Activated T-cell treated with anti-CD3 and anti-CD28 coated beads for 1 hour (primary cell): ENCODE measurements around the gene ADARB2.

Experiments
- DNase-seq: peaks from one replicate; pipeline ENCODE4 v3.0.0-alpha.2; 2020; ENCODE audit warnings: low read depth

Gene ADARB2

GRCh38 chr10:1315178-1315577 lies 422.1 kb downstream of the ADARB2 start:
- no peak for DNase-seq

DNA sequence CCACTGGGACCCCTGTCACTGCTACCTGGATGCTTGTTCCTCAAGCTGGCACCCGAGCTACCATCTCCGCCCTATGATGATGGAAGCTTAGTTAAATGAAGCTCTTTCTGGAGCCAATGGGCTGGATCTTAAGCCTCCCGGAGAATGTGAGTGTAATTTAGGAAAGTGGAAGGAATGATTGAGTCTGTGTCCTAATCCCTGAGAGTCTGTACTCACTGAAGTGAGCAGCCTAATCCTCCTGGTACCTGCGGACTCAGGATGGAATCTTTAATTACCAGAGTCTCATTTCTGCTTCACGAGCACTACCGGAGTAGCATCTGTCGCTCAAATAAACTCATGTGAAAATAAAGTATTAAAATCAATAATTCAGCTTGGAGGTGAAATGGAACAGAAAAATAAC lies 425.6 kb downstream of the ADARB2 start:
- no peak for DNase-seq

DNA sequence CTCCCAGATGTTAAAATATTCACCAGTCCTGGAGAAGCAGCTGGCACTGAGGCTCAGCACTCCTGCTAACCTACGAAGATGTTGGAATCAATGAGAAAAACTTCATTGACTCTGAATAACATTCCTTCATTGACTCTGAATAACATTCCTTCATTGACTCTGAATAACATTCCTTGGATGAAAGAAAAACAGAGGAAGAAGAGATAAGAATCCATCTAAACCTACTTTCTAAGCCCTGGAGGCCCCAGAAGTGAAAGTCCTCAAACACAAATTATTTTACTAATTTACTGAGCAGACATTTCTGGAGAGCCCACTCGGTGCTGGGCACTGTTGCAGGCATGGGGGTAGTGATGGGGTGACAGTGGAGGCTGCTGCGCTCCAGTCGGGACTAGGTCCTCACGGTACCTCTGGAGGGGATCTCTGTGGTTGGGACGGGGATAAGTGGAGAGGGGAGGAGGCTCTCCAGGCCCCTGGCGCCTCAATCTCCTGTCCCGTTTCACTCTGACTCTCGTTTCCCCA lies 427.0 kb downstream of the ADARB2 start:
- DNase-seq, result no peak

GRCh38 chr10:1309617-1310270 lies 427.6 kb downstream of the ADARB2 start:
- no peak for DNase-seq

DNA sequence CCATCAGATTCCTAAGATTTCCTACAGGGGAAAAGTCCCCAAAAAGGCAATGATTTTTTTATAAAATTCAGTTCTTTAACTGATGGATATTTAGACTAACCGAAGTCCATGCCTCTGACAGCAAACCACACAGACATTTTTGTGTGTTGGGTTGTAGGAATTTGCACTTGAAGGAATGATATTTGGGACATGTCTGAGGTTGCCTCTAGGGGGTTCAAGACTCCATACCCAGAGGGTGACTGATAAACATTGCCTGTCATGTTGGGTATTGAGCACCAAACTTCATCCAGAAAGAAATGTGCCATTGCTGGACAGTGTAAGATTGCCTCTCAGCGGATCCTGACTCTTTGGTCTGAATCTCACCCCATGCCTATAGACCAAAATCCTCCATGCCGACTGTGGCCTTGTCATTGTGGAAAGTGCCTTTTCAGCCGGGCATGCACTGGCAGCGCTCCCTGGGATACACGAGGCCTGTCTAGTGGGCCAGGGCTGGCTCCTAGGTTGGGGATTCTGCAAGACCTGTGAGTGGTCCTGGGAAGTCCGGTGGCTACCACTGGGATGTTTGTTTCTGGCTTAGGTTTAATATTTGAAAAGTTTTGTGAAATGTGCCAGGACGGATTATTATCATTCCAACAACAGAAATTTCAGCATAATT lies 428.2 kb downstream of the ADARB2 start:
- DNase-seq, result no peak

GRCh38 chr10:1308173-1308961 lies 429.0 kb downstream of the ADARB2 start:
- no peak for DNase-seq

DNA sequence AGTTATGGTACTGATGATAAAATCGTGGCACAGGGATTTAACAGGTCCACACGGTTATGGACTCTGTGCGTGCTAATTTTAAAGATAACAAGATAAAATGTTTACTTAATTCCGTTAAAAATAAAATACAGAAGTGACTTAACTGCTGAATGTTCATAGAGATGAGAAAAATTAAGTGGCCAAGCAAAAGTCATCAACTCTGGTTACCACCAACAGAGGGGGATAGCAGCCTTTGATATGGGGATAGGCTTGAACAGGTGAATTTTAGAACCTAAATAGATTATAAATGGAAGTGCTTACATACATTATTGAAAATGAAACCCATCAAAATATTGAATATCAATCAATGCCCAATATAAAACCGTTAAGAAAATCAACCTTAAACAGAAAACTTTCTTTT lies 436.2 kb downstream of the ADARB2 start:
- DNase-seq, result no peak

DNA sequence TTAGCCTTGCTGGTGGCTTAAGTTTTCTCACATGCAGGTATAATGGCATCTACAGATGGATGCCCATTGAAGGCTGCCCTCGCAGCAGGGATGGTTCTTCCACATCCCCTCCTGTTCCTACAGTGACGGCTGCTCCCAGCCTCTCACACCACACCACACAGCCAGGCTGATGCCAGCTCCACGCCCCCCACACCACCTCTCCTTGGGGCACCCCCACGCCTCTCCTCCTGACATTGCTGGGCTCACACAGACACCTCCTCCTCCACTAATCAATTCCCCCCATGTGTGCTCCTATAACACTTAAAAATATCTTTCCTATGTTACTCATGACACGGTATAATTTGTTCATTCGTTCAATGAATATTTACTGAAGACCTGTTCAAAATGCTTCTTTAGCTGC lies 437.1 kb downstream of the ADARB2 start:
- DNase-seq, result no peak

DNA sequence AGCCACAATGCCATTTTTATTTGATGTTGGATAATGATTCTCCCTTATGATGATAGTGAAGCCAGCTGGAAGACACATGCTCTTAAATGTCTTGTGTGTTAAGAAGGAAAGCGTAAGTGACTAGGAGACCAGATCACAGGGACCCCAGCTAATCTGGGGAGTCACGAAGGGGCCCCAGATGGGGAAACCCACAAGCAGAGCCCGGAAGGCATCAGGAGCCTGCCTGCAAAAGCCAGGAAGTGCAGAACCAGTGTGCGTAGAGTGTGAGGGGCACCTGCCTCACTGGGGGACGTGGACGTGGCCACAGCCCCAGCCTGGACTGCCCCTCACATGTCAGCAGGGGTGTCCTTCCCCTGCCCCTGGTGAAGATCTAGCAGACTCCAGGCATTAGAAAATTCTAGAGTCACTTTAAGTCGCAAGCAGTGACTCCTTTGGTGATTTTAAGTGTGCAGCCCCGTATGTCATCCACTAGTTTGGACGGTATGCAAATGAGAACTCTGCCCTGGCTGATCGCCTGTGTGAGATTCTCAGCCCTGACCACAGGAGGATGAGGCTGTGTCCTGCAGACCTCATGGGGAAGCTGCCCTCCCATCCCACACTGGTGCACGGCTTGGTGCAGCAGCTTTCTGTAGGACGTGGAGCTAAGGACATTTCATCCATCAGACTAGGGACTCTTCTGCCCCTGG lies 438.1 kb downstream of the ADARB2 start:
- DNase-seq, result no peak

- DNase-seq, result no peak
These were observed 439.6 kb downstream of the ADARB2 start for GRCh38 chr10:1297566-1298301.

DNA sequence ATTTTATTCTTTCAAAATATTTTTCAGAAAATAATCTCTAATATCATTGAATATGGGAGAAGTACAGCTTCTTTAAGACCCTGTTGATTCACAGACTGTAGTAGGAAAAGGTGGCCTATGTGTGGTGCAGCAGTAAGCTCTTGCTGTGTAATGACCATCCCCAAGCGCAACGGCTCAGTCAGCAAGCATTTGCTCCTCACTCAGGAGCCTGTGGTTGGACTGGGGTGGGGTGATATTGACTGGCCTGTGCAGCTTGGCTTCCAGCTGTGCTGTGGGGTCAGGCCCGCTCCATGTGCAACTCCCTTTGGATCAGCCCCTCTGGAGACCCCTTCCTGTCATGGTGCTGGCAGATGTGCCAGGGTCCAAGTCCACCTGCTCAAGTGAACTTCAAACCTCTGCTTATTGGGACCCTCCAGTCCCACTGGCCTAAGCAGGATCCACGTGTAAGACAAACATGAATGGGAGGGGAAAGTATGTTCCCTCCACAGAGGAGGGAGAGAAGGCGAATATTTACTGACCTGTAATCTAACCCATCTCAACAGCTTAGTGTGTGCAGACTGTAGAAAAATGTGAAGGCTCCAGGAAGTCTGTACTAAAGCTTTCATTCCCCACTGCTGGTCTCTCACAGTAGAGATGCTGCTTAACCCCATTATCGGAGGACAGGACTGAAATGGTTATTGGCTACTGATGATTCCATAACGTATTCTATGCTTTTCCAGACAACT lies 441.4 kb downstream of the ADARB2 start:
- no peak for DNase-seq

- no peak for DNase-seq
These were observed 442.6 kb downstream of the ADARB2 start for GRCh38 chr10:1294748-1295147.

DNA sequence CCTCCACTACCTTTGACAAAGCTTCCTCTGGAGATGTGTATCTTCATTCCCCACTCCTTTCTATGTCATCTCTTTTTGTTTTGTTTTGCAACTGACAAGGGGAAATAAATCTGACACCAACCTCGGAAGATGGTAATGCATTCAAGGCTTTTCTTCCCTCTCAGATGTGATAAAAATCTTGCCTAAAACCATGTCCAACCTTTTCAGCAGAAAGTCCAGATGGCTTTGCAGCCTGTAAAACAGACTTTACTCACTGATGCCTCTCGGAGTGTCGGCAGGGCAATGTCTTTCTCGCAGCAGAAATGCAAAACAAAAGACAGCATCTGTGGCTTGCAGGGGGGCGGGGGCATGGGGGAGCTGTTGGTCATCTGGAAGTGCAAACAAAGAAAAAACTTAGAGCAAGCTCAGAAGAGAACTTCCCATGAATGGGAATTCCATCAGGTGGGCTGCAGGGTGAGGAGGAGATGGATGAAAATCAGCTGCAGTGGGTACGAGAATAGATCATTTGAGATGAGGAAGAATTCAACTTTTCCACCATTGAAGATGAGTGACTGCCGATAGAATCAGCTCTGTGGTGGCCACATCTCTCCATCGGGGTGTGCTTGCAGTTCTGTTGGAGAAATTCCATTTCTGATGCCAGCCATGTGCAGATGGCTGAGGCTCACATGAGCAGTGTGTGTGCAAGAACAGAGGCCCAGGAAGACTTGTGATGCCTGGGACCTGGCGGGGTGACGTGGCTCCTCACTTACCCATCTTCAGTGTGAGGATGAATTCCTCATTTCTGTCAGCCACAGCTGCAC lies 443.5 kb downstream of the ADARB2 start:
- DNase-seq, result no peak

DNA sequence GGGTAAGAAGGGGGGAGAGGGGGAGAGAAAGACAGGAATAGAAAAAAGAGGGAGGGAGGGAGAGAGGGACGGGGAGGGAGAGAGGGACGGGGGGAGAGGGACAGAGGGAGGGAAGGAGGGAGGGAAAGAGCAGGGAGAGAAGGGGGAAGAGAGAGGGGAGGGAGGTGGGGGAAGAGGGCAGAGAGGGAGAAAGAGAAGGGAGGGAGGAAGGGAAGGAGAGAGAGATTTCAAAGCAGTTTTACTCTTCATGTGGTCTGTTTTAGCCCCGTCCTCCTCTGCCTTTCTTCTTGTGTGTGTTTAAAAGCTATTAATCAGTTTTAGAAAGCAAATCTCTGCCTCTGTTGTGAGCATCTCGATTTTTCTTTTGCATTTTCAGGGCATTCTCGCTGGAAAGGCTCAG lies 444.2 kb downstream of the ADARB2 start:
- no peak for DNase-seq

- no peak for DNase-seq
These were observed 444.7 kb downstream of the ADARB2 start for GRCh38 chr10:1292611-1293031.

- DNase-seq, result no peak
These were observed 445.9 kb downstream of the ADARB2 start for GRCh38 chr10:1291178-1292090.

- no peak for DNase-seq
These were observed 447.3 kb downstream of the ADARB2 start for GRCh38 chr10:1290071-1290471.

DNA sequence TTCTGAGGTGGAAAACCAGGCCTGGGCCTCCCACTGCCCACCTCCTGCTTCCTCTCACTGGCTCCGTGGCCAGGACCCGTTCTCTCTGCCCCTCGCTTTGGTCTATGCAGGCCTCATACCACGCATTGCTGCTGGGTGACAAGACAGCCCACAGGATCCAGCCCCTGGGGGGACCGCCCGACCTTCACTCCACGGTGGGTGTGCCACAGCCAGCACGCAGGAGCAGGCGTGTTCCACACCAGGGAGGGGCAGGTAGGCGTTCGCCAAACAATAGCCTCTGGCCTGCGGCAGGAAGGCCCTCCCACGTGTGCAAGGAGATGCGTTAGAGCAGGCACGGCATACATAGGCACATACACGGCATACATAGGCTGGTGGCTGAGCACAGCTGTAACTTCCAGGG lies 447.7 kb downstream of the ADARB2 start:
- no peak for DNase-seq

DNA sequence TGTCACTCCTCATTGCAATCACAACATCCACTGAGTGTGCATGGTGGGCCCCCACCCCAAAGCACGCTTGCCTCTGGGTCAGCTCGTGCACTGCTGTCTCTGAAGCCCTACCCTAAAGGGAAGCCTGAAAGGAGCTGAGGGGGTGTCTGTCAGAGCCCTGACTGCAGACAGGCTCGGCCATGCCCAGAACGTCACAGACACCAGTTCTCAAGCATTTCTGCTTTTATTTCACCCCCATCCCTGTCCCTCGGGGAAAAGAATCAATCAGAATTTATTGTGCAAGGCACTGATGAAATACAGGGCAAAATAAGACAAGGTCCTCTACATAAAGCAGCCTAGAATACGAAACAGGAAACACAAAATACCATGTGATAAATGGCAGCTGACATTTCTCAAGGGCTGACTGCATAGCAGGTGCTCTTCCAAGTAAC lies 449.3 kb downstream of the ADARB2 start:
- DNase-seq, result no peak
